ENCODE results near the gene PAFAH1B2. TPM values are rescaled to one million over a fixed set of nuclear protein-coding genes. Genes with fewer than 3 reads are reported as not detected.

Gene PAFAH1B2
- total and polyA plus RNA-seq, 4 donors: 22.2 to 73.1 (median 47.3) TPM

GRCh38 chr11:117192401-117192875 lies 48.4 kb downstream of the PAFAH1B2 start:
- Histone ChIP-seq H3K4me1 (ENCODE audit: control insufficient read depth in 5 of 5, insufficient read depth in 5 of 5, low read length in 5 of 5) (no peaks in the 10 kb centered on the region), H3K9ac (ENCODE audit: insufficient read depth in 1 of 2, low read length in 2 of 2) (no peak overlapping the region), H3K9me3 (ENCODE audit: control insufficient read depth in 4 of 4, insufficient read depth in 3 of 4, low read length in 3 of 4) (no peaks in the 10 kb centered on the region), H3K36me3 (ENCODE audit: control insufficient read depth in 4 of 4, insufficient read depth in 4 of 4, low read length in 4 of 4) (peaks cover 4 to 65% (median 13%) of the 10 kb centered on the region in 4 donors), H3K27ac (ENCODE audit: low read depth in 1 of 2, low read length in 1 of 2) (no peak overlapping the region), H3K27me3 (ENCODE audit: control insufficient read depth in 3 of 3, insufficient read depth in 3 of 3, low read length in 2 of 3) (no peaks in the 10 kb centered on the region), H3K4me3 (no peak overlapping the region)
- TF ChIP-seq CTCF (IDR thresholded peaks at IDR 0.05; ENCODE audit: control extremely low read depth, extremely low read depth): no peak
- DNase-seq (no peak), ATAC-seq (ENCODE audit: insufficient read depth, low FRiP score) (no peak)
- 96 to 97% methylated on average over 17 of the region's 17 CpGs for WGBS, 2 donors

DNA sequence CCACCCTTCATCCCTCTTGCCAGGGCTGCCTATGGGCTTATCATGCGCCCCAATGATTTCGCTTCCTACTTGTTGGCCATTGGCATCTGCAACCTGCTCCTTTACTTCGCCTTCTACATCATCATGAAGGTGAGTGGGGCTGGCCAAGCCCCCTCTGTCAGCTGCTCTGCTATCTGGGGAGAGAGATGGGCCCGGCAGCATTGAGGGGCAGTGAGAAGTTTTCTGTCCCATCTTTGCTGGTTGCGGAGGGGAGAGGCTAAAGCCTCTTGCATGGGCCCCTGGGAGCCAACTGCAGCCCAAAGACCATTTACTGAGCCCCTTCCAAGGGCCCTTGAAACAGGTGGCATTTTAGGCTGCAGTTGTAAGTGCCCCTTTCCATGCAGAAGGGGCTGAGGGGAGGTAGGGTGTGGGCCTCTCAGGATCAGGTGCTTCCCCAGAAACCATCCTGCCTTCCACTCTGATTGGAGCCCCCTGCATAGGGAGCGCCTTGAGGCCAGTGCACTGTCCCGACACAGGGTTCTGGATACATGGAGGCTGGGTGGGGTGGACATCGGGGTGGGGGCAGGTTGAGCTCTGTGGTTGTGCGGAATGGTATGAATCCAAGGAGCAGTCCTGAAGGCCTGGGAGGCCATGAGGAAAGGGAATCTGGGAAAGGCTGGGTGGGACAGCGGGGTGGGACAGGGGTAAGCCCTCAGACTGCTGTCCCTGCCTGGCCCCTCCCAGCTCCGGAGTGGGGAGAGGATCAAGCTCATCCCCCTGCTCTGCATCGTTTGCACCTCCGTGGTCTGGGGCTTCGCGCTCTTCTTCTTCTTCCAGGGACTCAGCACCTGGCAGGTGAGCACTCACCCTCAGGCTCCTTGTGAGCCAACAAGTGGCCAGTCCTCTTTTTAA lies 49.3 kb downstream of the PAFAH1B2 start:
- H3K36me3 ChIP-seq (ENCODE audit: control insufficient read depth in 4 of 4, insufficient read depth in 4 of 4, low read length in 4 of 4): peaks cover 4 to 58% (median 11%) of the 10 kb centered on the region in 4 donors
- DNase-seq: no peak

DNA sequence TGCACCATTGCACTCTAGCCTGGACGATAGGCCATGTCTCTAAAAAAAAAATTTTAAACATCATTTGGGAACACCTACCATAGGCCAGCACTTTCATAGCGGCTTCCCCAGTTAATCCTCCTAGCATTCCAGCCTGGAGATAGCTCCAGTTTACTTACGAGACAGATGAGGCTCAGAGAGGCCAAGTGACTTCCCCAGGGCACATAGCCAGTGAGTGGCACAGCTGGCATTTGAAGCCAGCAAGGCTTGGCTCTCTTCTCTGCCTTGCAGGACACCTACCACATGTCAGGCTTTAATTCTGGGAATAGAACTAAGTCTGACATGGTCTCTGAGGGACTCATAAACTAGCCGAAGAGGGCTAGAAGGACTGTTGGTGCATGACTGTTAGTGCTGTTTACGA lies 50.2 kb downstream of the PAFAH1B2 start:
- Histone ChIP-seq H3K27ac (ENCODE audit: low read depth in 1 of 2, low read length in 1 of 2) (no peak overlapping the region), H3K4me3 (no peak overlapping the region), H3K36me3 (ENCODE audit: control insufficient read depth in 4 of 4, insufficient read depth in 4 of 4, low read length in 4 of 4) (peaks cover 4 to 49% (median 11%) of the 10 kb centered on the region in 4 donors), H3K27me3 (ENCODE audit: control insufficient read depth in 3 of 3, insufficient read depth in 3 of 3, low read length in 2 of 3) (no peaks in the 10 kb centered on the region), H3K9me3 (ENCODE audit: control insufficient read depth in 4 of 4, insufficient read depth in 3 of 4, low read length in 3 of 4) (no peaks in the 10 kb centered on the region), H3K9ac (ENCODE audit: insufficient read depth in 1 of 2, low read length in 2 of 2) (no peak overlapping the region), H3K4me1 (ENCODE audit: control insufficient read depth in 5 of 5, insufficient read depth in 5 of 5, low read length in 5 of 5) (peaks cover 0 to 10% (median 0%) of the 10 kb centered on the region in 5 donors)
- TF ChIP-seq CTCF (IDR thresholded peaks at IDR 0.05; ENCODE audit: control extremely low read depth, extremely low read depth): no peak
- ATAC-seq (ENCODE audit: insufficient read depth, low FRiP score): no peak
- no peak for DNase-seq
- WGBS, 2 donors: 88 to 93% methylated on average over 5 of the region's 5 CpGs

More for the DNA sequence above, 49.3 kb downstream of the PAFAH1B2 start:
- WGBS, 2 donors: 95 to 97% methylated on average over 15 of the region's 15 CpGs
- Histone ChIP-seq H3K4me1 (ENCODE audit: control insufficient read depth in 5 of 5, insufficient read depth in 5 of 5, low read length in 5 of 5) (peaks cover 0 to 5% (median 0%) of the 10 kb centered on the region in 5 donors), H3K9me3 (ENCODE audit: control insufficient read depth in 4 of 4, insufficient read depth in 3 of 4, low read length in 3 of 4) (no peaks in the 10 kb centered on the region), H3K9ac (ENCODE audit: insufficient read depth in 1 of 2, low read length in 2 of 2) (no peak overlapping the region), H3K27me3 (ENCODE audit: control insufficient read depth in 3 of 3, insufficient read depth in 3 of 3, low read length in 2 of 3) (no peaks in the 10 kb centered on the region), H3K27ac (ENCODE audit: low read depth in 1 of 2, low read length in 1 of 2) (no peak overlapping the region), H3K4me3 (no peak overlapping the region)
- ATAC-seq (ENCODE audit: insufficient read depth, low FRiP score): no peak
- no peak for TF ChIP-seq CTCF (IDR thresholded peaks at IDR 0.05; ENCODE audit: control extremely low read depth, extremely low read depth)
